ENCODE results near the gene ARHGAP15. TPM values are rescaled to one million over a fixed set of nuclear protein-coding genes. Genes with fewer than 3 reads are reported as not detected.

The ARHGAP15 gene
- total RNA-seq, 2 donors from 2014 or later = 2.6 to 6.9 TPM

GRCh38 chr2:143341478-143341877, 212.3 kb downstream of the ARHGAP15 start:
- no peak for DNase-seq (ENCODE audit: low spot score)
- no peaks in the 10 kb centered on the region for H3K36me3 ChIP-seq
- no peaks in the 10 kb centered on the region for H3K27me3 ChIP-seq
- no peak overlapping the region for H3K4me3 ChIP-seq
- no peak for TF ChIP-seq CTCF (IDR thresholded peaks at IDR 0.05)
- H3K27ac ChIP-seq = no peak overlapping the region
- no peaks in the 10 kb centered on the region for H3K9me3 ChIP-seq
- no peaks in the 10 kb centered on the region for H3K4me1 ChIP-seq

- no peak overlapping the region for H3K4me3 ChIP-seq
- no peaks in the 10 kb centered on the region for H3K4me1 ChIP-seq
Measured at GRCh38 chr2:143344780-143345179, 215.6 kb downstream of the ARHGAP15 start.

GRCh38 chr2:143345887-143346787, 216.9 kb downstream of the ARHGAP15 start:
- H3K27me3 ChIP-seq = no peaks in the 10 kb centered on the region
- H3K27ac ChIP-seq = no peak overlapping the region
- no peaks in the 10 kb centered on the region for H3K36me3 ChIP-seq
- H3K4me3 ChIP-seq = no peak overlapping the region
- H3K9me3 ChIP-seq = no peaks in the 10 kb centered on the region
- no peak for TF ChIP-seq CTCF (IDR thresholded peaks at IDR 0.05)
- DNase-seq (ENCODE audit: low spot score) = no peak
- H3K4me1 ChIP-seq = no peaks in the 10 kb centered on the region

More at GRCh38 chr2:143344780-143345179, 215.6 kb downstream of the ARHGAP15 start:
- no peak overlapping the region for H3K27ac ChIP-seq
- no peaks in the 10 kb centered on the region for H3K36me3 ChIP-seq
- TF ChIP-seq CTCF (IDR thresholded peaks at IDR 0.05) = no peak
- no peak for DNase-seq (ENCODE audit: low spot score)
- H3K9me3 ChIP-seq = no peaks in the 10 kb centered on the region
- H3K27me3 ChIP-seq = no peaks in the 10 kb centered on the region

- no peaks in the 10 kb centered on the region for H3K9me3 ChIP-seq
- H3K36me3 ChIP-seq = no peaks in the 10 kb centered on the region
- H3K4me1 ChIP-seq = no peaks in the 10 kb centered on the region
- H3K27ac ChIP-seq = no peak overlapping the region
- no peaks in the 10 kb centered on the region for H3K27me3 ChIP-seq
- no peak overlapping the region for H3K4me3 ChIP-seq
- no peak for TF ChIP-seq CTCF (IDR thresholded peaks at IDR 0.05)
- DNase-seq (ENCODE audit: low spot score) = no peak
Measured at GRCh38 chr2:143347271-143347695, 218.1 kb downstream of the ARHGAP15 start.

- no peak overlapping the region for H3K4me3 ChIP-seq
- no peak for DNase-seq (ENCODE audit: low spot score)
- H3K27me3 ChIP-seq = no peaks in the 10 kb centered on the region
- no peaks in the 10 kb centered on the region for H3K36me3 ChIP-seq
- H3K4me1 ChIP-seq = no peaks in the 10 kb centered on the region
- no peak overlapping the region for H3K27ac ChIP-seq
- H3K9me3 ChIP-seq = no peaks in the 10 kb centered on the region
- TF ChIP-seq CTCF (IDR thresholded peaks at IDR 0.05) = no peak
Measured at GRCh38 chr2:143347901-143348414, 218.7 kb downstream of the ARHGAP15 start.

All from right atrium auricular region (tissue), 2 donors.